Measurements from ENCODE around the gene RAB37.

Gene RAB37

GRCh38 chr17:74770498-74771318 is 33.7 kb downstream of the RAB37 start:
- H3K4me1 Mint-ChIP-seq (ENCODE audit: low read depth): peaks cover 31% of the 10 kb centered on the region
- no peaks in the 10 kb centered on the region for H3K27me3 Mint-ChIP-seq
- no peaks in the 10 kb centered on the region for H3K9me3 Mint-ChIP-seq
- peak overlapping the region; percentile 55 for H3K27ac Mint-ChIP-seq
- H3K36me3 Mint-ChIP-seq (ENCODE audit: low read depth): peaks cover 49% of the 10 kb centered on the region
- H3K4me3 Mint-ChIP-seq: no peak overlapping the region

GRCh38 chr17:74771319-74771914 is 34.4 kb downstream of the RAB37 start:
- Mint-ChIP-seq H3K9me3 (no peaks in the 10 kb centered on the region), H3K4me1 (ENCODE audit: low read depth) (peaks cover 33% of the 10 kb centered on the region), H3K4me3 (no peak overlapping the region), H3K36me3 (ENCODE audit: low read depth) (peaks cover 51% of the 10 kb centered on the region), H3K27ac (no peak overlapping the region), H3K27me3 (no peaks in the 10 kb centered on the region)

- H3K4me3 Mint-ChIP-seq: no peak overlapping the region
- no peak overlapping the region for H3K27ac Mint-ChIP-seq
- H3K27me3 Mint-ChIP-seq: no peaks in the 10 kb centered on the region
- H3K4me1 Mint-ChIP-seq (ENCODE audit: low read depth): peaks cover 37% of the 10 kb centered on the region
- no peaks in the 10 kb centered on the region for H3K9me3 Mint-ChIP-seq
- H3K36me3 Mint-ChIP-seq (ENCODE audit: low read depth): peaks cover 48% of the 10 kb centered on the region
Observed at GRCh38 chr17:74772053-74772452, 35.0 kb downstream of the RAB37 start.

GRCh38 chr17:74773414-74773813 is 36.4 kb downstream of the RAB37 start:
- Mint-ChIP-seq H3K4me1 (ENCODE audit: low read depth) (peaks cover 49% of the 10 kb centered on the region), H3K27me3 (no peaks in the 10 kb centered on the region), H3K4me3 (no peak overlapping the region), H3K9me3 (no peaks in the 10 kb centered on the region), H3K36me3 (ENCODE audit: low read depth) (peaks cover 48% of the 10 kb centered on the region), H3K27ac (peak overlapping the region; percentile 81)

- peak overlapping the region; percentile 83 for H3K27ac Mint-ChIP-seq
- H3K9me3 Mint-ChIP-seq: no peaks in the 10 kb centered on the region
- H3K4me3 Mint-ChIP-seq: peak overlapping the region; percentile 74
- peaks cover 44% of the 10 kb centered on the region for H3K36me3 Mint-ChIP-seq (ENCODE audit: low read depth)
- peaks cover 48% of the 10 kb centered on the region for H3K4me1 Mint-ChIP-seq (ENCODE audit: low read depth)
- no peaks in the 10 kb centered on the region for H3K27me3 Mint-ChIP-seq
Observed at GRCh38 chr17:74773871-74774286, 36.8 kb downstream of the RAB37 start.

GRCh38 chr17:74775409-74776043 is 38.5 kb downstream of the RAB37 start:
- Mint-ChIP-seq H3K9me3 (no peaks in the 10 kb centered on the region), H3K27me3 (no peaks in the 10 kb centered on the region), H3K4me3 (peak overlapping the region; percentile 99), H3K4me1 (ENCODE audit: low read depth) (peaks cover 59% of the 10 kb centered on the region), H3K27ac (peak overlapping the region; percentile 96), H3K36me3 (ENCODE audit: low read depth) (peaks cover 37% of the 10 kb centered on the region)

- H3K4me3 Mint-ChIP-seq: peak within 1 kb of the TSS; percentile 99
- H3K27me3 Mint-ChIP-seq: no peaks in the 10 kb centered on the region
- no peaks in the 10 kb centered on the region for H3K9me3 Mint-ChIP-seq
- H3K4me1 Mint-ChIP-seq (ENCODE audit: low read depth): peaks cover 66% of the 10 kb centered on the region
- H3K27ac Mint-ChIP-seq: peak within 1 kb of the TSS; percentile 96
- H3K36me3 Mint-ChIP-seq (ENCODE audit: low read depth): peaks cover 32% of the 10 kb centered on the region
Observed at GRCh38 chr17:74776044-74776962, 39.2 kb downstream of the RAB37 start, which contains the start of gene NAT9. Gene NAT9, minus strand, starts transcription at chr17:74776345. Its CDS starts 647 bp downstream, at chr17:74775698.

GRCh38 chr17:74776990-74777389 is 39.9 kb downstream of the RAB37 start:
- H3K36me3 Mint-ChIP-seq (ENCODE audit: low read depth): peaks cover 29% of the 10 kb centered on the region
- H3K4me3 Mint-ChIP-seq: peak overlapping the region; percentile 99
- peaks cover 73% of the 10 kb centered on the region for H3K4me1 Mint-ChIP-seq (ENCODE audit: low read depth)
- no peaks in the 10 kb centered on the region for H3K9me3 Mint-ChIP-seq
- H3K27ac Mint-ChIP-seq: no peak overlapping the region
- no peaks in the 10 kb centered on the region for H3K27me3 Mint-ChIP-seq

- no peak overlapping the region for H3K27ac Mint-ChIP-seq
- peaks cover 73% of the 10 kb centered on the region for H3K4me1 Mint-ChIP-seq (ENCODE audit: low read depth)
- H3K4me3 Mint-ChIP-seq: peak overlapping the region; percentile 2
- H3K9me3 Mint-ChIP-seq: no peaks in the 10 kb centered on the region
- no peaks in the 10 kb centered on the region for H3K27me3 Mint-ChIP-seq
- peaks cover 19% of the 10 kb centered on the region for H3K36me3 Mint-ChIP-seq (ENCODE audit: low read depth)
Observed at GRCh38 chr17:74777901-74778515, 41.0 kb downstream of the RAB37 start.

- H3K27ac Mint-ChIP-seq: peak overlapping the region; percentile 76
- H3K27me3 Mint-ChIP-seq: no peaks in the 10 kb centered on the region
- peaks cover 69% of the 10 kb centered on the region for H3K4me1 Mint-ChIP-seq (ENCODE audit: low read depth)
- peak overlapping the region; percentile 47 for H3K4me3 Mint-ChIP-seq
- H3K36me3 Mint-ChIP-seq (ENCODE audit: low read depth): peaks cover 13% of the 10 kb centered on the region
- no peaks in the 10 kb centered on the region for H3K9me3 Mint-ChIP-seq
Observed at GRCh38 chr17:74778960-74779359, 41.9 kb downstream of the RAB37 start.

- peaks cover 10% of the 10 kb centered on the region for H3K36me3 Mint-ChIP-seq (ENCODE audit: low read depth)
- H3K27ac Mint-ChIP-seq: peak overlapping the region; percentile 96
- H3K27me3 Mint-ChIP-seq: no peaks in the 10 kb centered on the region
- no peaks in the 10 kb centered on the region for H3K9me3 Mint-ChIP-seq
- H3K4me3 Mint-ChIP-seq: peak overlapping the region; percentile 77
- H3K4me1 Mint-ChIP-seq (ENCODE audit: low read depth): peaks cover 69% of the 10 kb centered on the region
Observed at GRCh38 chr17:74779501-74779900, 42.4 kb downstream of the RAB37 start.

- Mint-ChIP-seq H3K36me3 (ENCODE audit: low read depth) (peaks cover 10% of the 10 kb centered on the region), H3K4me3 (peak overlapping the region; percentile 77), H3K9me3 (no peaks in the 10 kb centered on the region), H3K27ac (peak overlapping the region; percentile 96), H3K4me1 (ENCODE audit: low read depth) (peaks cover 74% of the 10 kb centered on the region), H3K27me3 (no peaks in the 10 kb centered on the region)
Observed at GRCh38 chr17:74779948-74780400, 42.9 kb downstream of the RAB37 start.

GRCh38 chr17:74780443-74781238 is 43.6 kb downstream of the RAB37 start:
- Mint-ChIP-seq H3K9me3 (no peaks in the 10 kb centered on the region), H3K4me1 (ENCODE audit: low read depth) (peaks cover 75% of the 10 kb centered on the region), H3K36me3 (ENCODE audit: low read depth) (peaks cover 6% of the 10 kb centered on the region), H3K4me3 (peak overlapping the region; percentile 77), H3K27me3 (no peaks in the 10 kb centered on the region), H3K27ac (peak overlapping the region; percentile 96)
